Natural killer cell (primary cell): Measurements from ENCODE around the gene SYT2. TPM values are rescaled to one million over a fixed set of nuclear protein-coding genes. Genes with fewer than 3 reads are reported as not detected.

ENCODE experiments used
- ATAC-seq, 3 donors: fragments of 150-1000 bp in 2 of 3; fragments of 200-7000 bp in 1 of 3; cut with Tn5 transposase; 1 replicate in 1 of 3; 2 replicates in 2 of 3; pipeline ENCODE4 v1.10.0; 2021; ENCODE audit warnings: mild to moderate bottlenecking in 2 of 3, moderate library complexity in 2 of 3
- DNase-seq, 2 donors: peaks; one replicate each; pipeline versions ENCODE4 v3.0.0 to v3.0.0-alpha.2; 2013 to 2021; ENCODE audit warnings: mixed read lengths in 1 of 2
- H3K27ac ChIP-seq: one replicate; pipeline ENCODE4 v1.5.1; 2013; ENCODE audit warnings: mild to moderate bottlenecking, low read length
- H3K27me3 ChIP-seq: one replicate; pipeline ENCODE4 v1.6.1; 2013; ENCODE audit warnings: low read length; ENCODE audit not compliant: control insufficient read depth, insufficient read depth
- H3K36me3 ChIP-seq: one replicate; pipeline ENCODE4 v1.6.1; 2013; ENCODE audit warnings: low read length; ENCODE audit not compliant: control insufficient read depth, insufficient read depth
- H3K4me1 ChIP-seq: one replicate; pipeline ENCODE4 v1.6.1; 2013; ENCODE audit warnings: low read length; ENCODE audit not compliant: control insufficient read depth, insufficient read depth
- H3K4me3 ChIP-seq: one replicate; pipeline ENCODE4 v1.5.1; 2013; ENCODE audit warnings: low read length
- H3K9me3 ChIP-seq: one replicate; pipeline ENCODE4 v1.6.1; 2013; ENCODE audit warnings: low read length; ENCODE audit not compliant: control insufficient read depth, insufficient read depth
- H3K27ac Mint-ChIP-seq, 2 donors: one replicate each; pipeline ENCODE4 v1.8.0; 2022; ENCODE audit warnings: mild to moderate bottlenecking in 2 of 2, mixed read lengths in 2 of 2, moderate library complexity in 1 of 2
- H3K27me3 Mint-ChIP-seq, 2 donors: one replicate each; pipeline ENCODE4 v1.8.0; 2022; ENCODE audit warnings: low read depth in 2 of 2, mixed read lengths in 2 of 2
- H3K36me3 Mint-ChIP-seq: one replicate; pipeline ENCODE4 v1.8.0; 2022; ENCODE audit warnings: mixed read lengths
- H3K4me1 Mint-ChIP-seq, 2 donors: one replicate each; pipeline ENCODE4 v1.8.0; 2022; ENCODE audit warnings: mixed read lengths in 2 of 2
- H3K4me3 Mint-ChIP-seq: one replicate; pipeline ENCODE4 v1.8.0; 2022; ENCODE audit warnings: mild to moderate bottlenecking, moderate library complexity, mixed read lengths
- H3K9me3 Mint-ChIP-seq, 2 donors: one replicate each; pipeline ENCODE4 v1.8.0; 2022; ENCODE audit warnings: mixed read lengths in 2 of 2
- WGBS: methylation state at CpG from one replicate; pipeline ENCODE4 v1.1.7; 2013; ENCODE audit warnings: missing lambda C conversion rate; ENCODE audit not compliant: insufficient coverage; 5-methylcytosine and 5-hydroxymethylcytosine counted together
- intact Hi-C: fragments of 100-400 bp; cut with micrococcal nuclease; formaldehyde crosslinking; loops from one replicate; pipeline ENCODE4 v1.14.2; 2022
- total RNA-seq, 4 donors: library from RNA; stranded (reverse); fragments of 120-200 nt in 1 of 4; gene quantifications; one replicate each; pipeline versions ENCODE4 v1.2.3 to v1.2.4, GENCODE V29; 2013 to 2022
- TF ChIP-seq, protein P1 (sequence below): fragments of 200-600 bp; IDR thresholded peaks from one replicate; pipeline ENCODE4 v1.8.0; 2022; ENCODE audit warnings: antibody characterized with exemption

Gene SYT2
- total RNA-seq, 3 donors from 2014 or later (not counting 1 experiment from before 2014, with no cell fraction given): not detected

DNA sequence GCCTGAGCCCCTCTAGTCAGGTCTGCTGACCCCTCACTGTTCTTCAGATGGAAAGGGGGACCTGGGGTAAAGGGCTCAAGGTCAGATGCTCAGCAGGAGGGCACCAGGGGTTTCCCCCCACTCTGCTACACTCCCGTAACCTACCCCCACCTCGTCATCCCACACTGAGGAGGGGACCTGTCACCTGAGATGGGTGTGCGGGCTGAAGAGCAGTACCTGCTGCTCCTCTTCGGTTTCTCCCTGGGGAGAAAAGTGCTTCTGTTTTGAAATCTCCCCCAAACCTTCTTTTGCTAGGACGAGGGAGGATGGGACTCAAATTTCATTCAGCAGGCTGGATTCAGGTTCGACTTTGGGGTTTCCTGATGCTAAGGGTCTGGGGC is 65.2 kb downstream of the SYT2 start:
- peaks cover 11 to 51% of the 10 kb centered on the region in 2 donors for H3K4me1 Mint-ChIP-seq
- H3K9me3 Mint-ChIP-seq: no peaks in the 10 kb centered on the region
- no peak overlapping the region for H3K27ac ChIP-seq
- H3K4me1 ChIP-seq: peaks cover 30% of the 10 kb centered on the region
- peaks cover 42% of the 10 kb centered on the region for H3K27me3 ChIP-seq
- H3K4me3 ChIP-seq: no peak overlapping the region
- no peaks in the 10 kb centered on the region for H3K36me3 ChIP-seq
- H3K4me3 Mint-ChIP-seq: no peak overlapping the region
- 33% methylated on average over 4 of the region's 6 CpGs for WGBS
- TF ChIP-seq, protein P1, sequence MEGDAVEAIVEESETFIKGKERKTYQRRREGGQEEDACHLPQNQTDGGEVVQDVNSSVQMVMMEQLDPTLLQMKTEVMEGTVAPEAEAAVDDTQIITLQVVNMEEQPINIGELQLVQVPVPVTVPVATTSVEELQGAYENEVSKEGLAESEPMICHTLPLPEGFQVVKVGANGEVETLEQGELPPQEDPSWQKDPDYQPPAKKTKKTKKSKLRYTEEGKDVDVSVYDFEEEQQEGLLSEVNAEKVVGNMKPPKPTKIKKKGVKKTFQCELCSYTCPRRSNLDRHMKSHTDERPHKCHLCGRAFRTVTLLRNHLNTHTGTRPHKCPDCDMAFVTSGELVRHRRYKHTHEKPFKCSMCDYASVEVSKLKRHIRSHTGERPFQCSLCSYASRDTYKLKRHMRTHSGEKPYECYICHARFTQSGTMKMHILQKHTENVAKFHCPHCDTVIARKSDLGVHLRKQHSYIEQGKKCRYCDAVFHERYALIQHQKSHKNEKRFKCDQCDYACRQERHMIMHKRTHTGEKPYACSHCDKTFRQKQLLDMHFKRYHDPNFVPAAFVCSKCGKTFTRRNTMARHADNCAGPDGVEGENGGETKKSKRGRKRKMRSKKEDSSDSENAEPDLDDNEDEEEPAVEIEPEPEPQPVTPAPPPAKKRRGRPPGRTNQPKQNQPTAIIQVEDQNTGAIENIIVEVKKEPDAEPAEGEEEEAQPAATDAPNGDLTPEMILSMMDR: no peak
- no peak overlapping the region for H3K27ac Mint-ChIP-seq
- no peaks in the 10 kb centered on the region for H3K9me3 ChIP-seq
- ATAC-seq (no peak), DNase-seq (no peak)
- intact Hi-C loops: no loop called here
- H3K27me3 Mint-ChIP-seq: peaks cover 54 to 66% of the 10 kb centered on the region in 2 donors
- H3K36me3 Mint-ChIP-seq: no peaks in the 10 kb centered on the region

DNA sequence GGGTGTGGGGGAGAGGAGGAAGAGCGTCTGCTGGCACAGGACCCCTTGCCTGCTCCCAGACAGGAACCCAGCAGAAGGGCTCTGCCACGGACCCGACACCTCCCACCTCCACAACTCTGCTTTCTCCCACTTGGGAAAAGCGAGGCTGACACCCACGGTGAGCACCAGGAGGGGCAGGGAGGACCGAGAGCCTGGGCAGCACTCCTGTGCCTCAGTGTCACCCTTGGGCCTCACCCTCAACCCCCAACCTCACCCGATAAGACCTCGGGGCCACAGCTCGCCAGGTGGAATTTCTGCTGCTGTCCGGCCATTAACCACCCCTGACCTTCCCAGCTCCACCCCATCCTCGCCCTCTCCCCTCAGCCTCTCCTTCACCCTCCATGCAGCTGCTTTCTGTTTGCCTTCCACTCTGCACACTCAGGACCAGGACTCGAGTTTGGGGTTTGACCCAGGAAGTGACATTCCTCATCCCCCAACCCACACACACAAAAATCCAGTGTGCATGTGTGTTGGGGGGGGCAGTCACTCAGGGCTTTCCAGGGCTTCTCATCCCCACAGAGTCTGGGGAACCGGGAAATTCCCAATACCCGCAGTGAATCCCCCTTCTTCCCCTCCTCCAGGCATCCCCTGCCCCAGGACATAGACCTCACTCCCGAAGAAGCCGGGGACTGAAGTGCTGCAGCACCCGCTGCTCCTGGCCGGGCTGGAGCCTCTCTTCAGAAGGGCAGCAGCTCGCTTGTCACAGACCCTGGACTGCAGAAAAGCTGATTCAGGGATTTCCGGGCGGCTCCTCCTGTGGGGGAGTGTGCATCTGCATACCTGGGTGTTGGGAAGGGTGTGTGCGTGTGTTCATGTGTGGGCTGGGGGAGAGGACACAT is 65.8 kb downstream of the SYT2 start:
- H3K4me1 Mint-ChIP-seq: peaks cover 11 to 51% of the 10 kb centered on the region in 2 donors
- TF ChIP-seq, protein P1: no peak
- no peak for DNase-seq
- peaks cover 59 to 65% of the 10 kb centered on the region in 2 donors for H3K27me3 Mint-ChIP-seq
- H3K4me3 Mint-ChIP-seq: peak overlapping the region; percentile 49
- H3K36me3 Mint-ChIP-seq: no peaks in the 10 kb centered on the region
- no peak overlapping the region for H3K4me3 ChIP-seq
- H3K9me3 Mint-ChIP-seq: no peaks in the 10 kb centered on the region
- no peak for ATAC-seq
- H3K9me3 ChIP-seq: no peaks in the 10 kb centered on the region
- intact Hi-C loops: no loop called here
- WGBS: 11% methylated on average over 22 of the region's 22 CpGs
- H3K4me1 ChIP-seq: peaks cover 30% of the 10 kb centered on the region
- H3K27me3 ChIP-seq: peaks cover 43% of the 10 kb centered on the region
- H3K36me3 ChIP-seq: no peaks in the 10 kb centered on the region
- no peak overlapping the region for H3K27ac Mint-ChIP-seq
- H3K27ac ChIP-seq: no peak overlapping the region

DNA sequence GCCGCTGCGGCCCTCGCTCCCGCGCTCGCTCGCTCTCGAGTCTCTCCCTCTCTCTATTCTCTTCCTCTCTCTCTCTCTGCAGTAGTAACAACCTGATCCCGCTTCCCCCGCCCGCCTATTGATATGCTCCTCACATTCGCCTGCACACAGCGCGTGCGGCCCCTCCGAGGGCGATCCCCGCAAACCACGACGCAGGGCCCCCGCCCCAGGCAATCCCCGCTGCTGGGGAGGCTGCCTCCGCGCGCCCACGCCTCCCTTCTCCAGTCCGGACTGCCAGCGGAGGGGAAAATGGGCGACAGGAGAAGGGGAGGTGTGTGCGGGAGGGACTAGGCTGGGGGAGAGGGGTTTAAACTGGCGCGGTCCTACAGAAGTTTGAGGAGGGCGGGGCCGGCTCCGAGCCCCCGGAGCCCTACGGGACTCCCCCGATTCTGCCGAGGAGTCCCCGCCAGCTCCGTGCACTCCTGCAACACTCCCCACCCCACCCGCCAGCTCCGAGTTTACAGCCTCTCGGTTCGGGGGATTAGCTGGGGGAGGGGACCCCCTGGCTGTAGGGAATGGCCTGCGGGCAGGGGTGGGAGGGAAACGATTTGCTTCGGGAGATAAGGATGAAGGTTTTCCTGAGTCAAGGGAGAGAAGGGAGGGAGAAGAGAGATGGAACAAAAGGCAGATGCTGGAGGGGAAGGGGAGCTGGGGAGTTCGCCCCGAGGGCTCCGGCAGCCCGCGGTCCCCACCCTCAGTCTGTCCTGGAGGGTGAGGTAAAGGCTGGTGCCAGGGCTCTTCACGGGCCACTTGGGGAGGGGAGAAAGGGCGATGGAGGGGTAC is 66.6 kb downstream of the SYT2 start:
- ATAC-seq (peak in 2 of 3 donors; percentile 53 to 58), DNase-seq (peak in 1 of 2 donors; percentile 38)
- Histone ChIP-seq H3K4me1 (peaks cover 30% of the 10 kb centered on the region), H3K4me3 (no peak overlapping the region), H3K27ac (no peak overlapping the region), H3K36me3 (no peaks in the 10 kb centered on the region), H3K27me3 (peaks cover 45% of the 10 kb centered on the region), H3K9me3 (no peaks in the 10 kb centered on the region)
- H3K4me1 Mint-ChIP-seq: peaks cover 11 to 51% of the 10 kb centered on the region in 2 donors
- no peaks in the 10 kb centered on the region for H3K36me3 Mint-ChIP-seq
- intact Hi-C loops: no loop called here
- H3K9me3 Mint-ChIP-seq: no peaks in the 10 kb centered on the region
- H3K4me3 Mint-ChIP-seq: peak overlapping the region; percentile 74
- H3K27me3 Mint-ChIP-seq: peaks cover 63 to 66% of the 10 kb centered on the region in 2 donors
- TF ChIP-seq, protein P1: no peak
- no peak overlapping the region for H3K27ac Mint-ChIP-seq
- 2% methylated on average over 55 of the region's 55 CpGs for WGBS
